ENCODE data around the gene SRM.

Gene SRM

GRCh38 chr1:11013160-11013531 is 46.7 kb downstream of the SRM start:
- peaks cover 21% of the 10 kb centered on the region for H3K36me3 ChIP-seq (ENCODE audit: low read length)
- TF ChIP-seq, protein P1, sequence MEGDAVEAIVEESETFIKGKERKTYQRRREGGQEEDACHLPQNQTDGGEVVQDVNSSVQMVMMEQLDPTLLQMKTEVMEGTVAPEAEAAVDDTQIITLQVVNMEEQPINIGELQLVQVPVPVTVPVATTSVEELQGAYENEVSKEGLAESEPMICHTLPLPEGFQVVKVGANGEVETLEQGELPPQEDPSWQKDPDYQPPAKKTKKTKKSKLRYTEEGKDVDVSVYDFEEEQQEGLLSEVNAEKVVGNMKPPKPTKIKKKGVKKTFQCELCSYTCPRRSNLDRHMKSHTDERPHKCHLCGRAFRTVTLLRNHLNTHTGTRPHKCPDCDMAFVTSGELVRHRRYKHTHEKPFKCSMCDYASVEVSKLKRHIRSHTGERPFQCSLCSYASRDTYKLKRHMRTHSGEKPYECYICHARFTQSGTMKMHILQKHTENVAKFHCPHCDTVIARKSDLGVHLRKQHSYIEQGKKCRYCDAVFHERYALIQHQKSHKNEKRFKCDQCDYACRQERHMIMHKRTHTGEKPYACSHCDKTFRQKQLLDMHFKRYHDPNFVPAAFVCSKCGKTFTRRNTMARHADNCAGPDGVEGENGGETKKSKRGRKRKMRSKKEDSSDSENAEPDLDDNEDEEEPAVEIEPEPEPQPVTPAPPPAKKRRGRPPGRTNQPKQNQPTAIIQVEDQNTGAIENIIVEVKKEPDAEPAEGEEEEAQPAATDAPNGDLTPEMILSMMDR (IDR thresholded peaks at IDR 0.05; ENCODE audit: insufficient read depth, low read length, poor library complexity, severe bottlenecking) = no peak
- no peak for TF ChIP-seq EZH2phosphoT487 (conservative IDR thresholded peaks at IDR 0.05; ENCODE audit: low read length)
- H3K9ac ChIP-seq (ENCODE audit: low read length) = peak overlapping the region; percentile 97
- peaks cover 15% of the 10 kb centered on the region for H4K20me1 ChIP-seq (ENCODE audit: low read depth, low read length)
- H3K4me3 ChIP-seq (ENCODE audit: insufficient read depth, low read length, poor library complexity, severe bottlenecking) = peak overlapping the region; percentile 98
- no peaks in the 10 kb centered on the region for H3F3A ChIP-seq (ENCODE audit: insufficient read depth)
- H3K9me3 ChIP-seq (ENCODE audit: insufficient read depth, low read length) = no peaks in the 10 kb centered on the region
- no peaks in the 10 kb centered on the region for H3K27me3 ChIP-seq (ENCODE audit: low read length)
- peak overlapping the region; percentile 73 for H3K4me2 ChIP-seq (ENCODE audit: low read depth, low read length, poor library complexity, severe bottlenecking)
- no peak overlapping the region for H3K27ac ChIP-seq (ENCODE audit: low read depth, low read length)
- peaks cover 38% of the 10 kb centered on the region for H3K79me2 ChIP-seq (ENCODE audit: insufficient read depth, low read length)
- H3K9me2 ChIP-seq (replicated peaks; ENCODE audit: insufficient read depth, low read length) = no peaks in the 10 kb centered on the region
- no peak overlapping the region for H2AFZ ChIP-seq (ENCODE audit: low read depth, low read length, severe bottlenecking)

DNA sequence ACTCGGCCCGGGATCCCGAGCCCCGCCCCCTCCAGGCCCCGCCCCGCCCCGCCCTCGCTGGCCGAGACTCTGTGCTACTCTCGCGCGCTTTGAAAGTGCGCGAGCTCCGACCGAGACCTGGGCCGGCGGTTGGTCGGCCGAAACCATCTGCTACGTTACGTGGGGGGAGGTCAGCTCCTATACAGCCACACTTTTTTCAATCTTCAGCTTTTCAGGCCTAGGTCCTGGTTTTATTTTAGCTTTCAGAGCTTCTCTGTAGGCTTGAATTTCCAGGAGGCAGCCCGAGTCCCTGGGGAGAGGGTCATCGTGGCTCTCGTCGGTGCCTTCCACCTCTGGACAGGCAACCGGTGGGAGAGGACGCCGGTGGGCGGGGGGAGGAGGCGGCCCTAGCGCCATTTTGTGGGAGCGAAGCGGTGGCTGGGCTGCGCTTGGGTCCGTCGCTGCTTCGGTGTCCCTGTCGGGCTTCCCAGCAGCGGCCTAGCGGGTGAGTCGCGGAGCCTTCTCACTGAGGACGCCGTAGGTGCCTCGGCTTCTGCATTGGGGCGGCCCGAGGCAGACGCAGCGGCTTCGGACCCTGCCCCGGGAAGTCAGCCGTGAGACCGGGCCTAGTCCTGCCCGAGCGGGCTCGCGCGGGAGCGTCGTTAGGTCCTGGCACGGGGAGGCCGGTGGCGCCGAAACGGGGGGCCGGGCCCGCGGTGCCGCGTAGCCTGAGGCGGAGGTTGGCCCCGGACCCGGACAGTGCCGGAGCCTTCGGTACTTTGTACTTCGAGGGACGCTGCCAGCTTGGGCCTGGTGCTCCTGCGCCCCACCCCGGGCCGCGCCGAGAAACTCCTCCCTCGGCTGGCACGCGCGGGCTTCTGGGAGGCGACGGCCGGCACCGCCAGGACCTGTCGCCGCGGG is 47.3 kb downstream of the SRM start, which contains the start of gene TARDBP:
Gene TARDBP, plus strand, starts transcription at position 395 of the 900 bp plus-strand sequence. CDS start 1,074 bp downstream, outside the sequence.
- H3K36me3 ChIP-seq (ENCODE audit: low read length) = peaks cover 21% of the 10 kb centered on the region
- peaks cover 38% of the 10 kb centered on the region for H3K79me2 ChIP-seq (ENCODE audit: insufficient read depth, low read length)
- peak within 1 kb of the TSS; percentile 87 for H2AFZ ChIP-seq (ENCODE audit: low read depth, low read length, severe bottlenecking)
- H3K4me3 ChIP-seq (ENCODE audit: insufficient read depth, low read length, poor library complexity, severe bottlenecking) = peak within 1 kb of the TSS; percentile 98
- H3K9me3 ChIP-seq (ENCODE audit: insufficient read depth, low read length) = no peaks in the 10 kb centered on the region
- peak within 1 kb of the TSS; percentile 97 for H3K9ac ChIP-seq (ENCODE audit: low read length)
- H3K27ac ChIP-seq (ENCODE audit: low read depth, low read length) = peak within 1 kb of the TSS; percentile 71
- H3K4me2 ChIP-seq (ENCODE audit: low read depth, low read length, poor library complexity, severe bottlenecking) = peak within 1 kb of the TSS; percentile 73
- H3K9me2 ChIP-seq (replicated peaks; ENCODE audit: insufficient read depth, low read length) = no peaks in the 10 kb centered on the region
- no peaks in the 10 kb centered on the region for H3K27me3 ChIP-seq (ENCODE audit: low read length)
- TF ChIP-seq, protein P1 (IDR thresholded peaks at IDR 0.05; ENCODE audit: insufficient read depth, low read length, poor library complexity, severe bottlenecking) = no peak
- no peak for TF ChIP-seq EZH2phosphoT487 (conservative IDR thresholded peaks at IDR 0.05; ENCODE audit: low read length)
- peaks cover 15% of the 10 kb centered on the region for H4K20me1 ChIP-seq (ENCODE audit: low read depth, low read length)
- H3F3A ChIP-seq (ENCODE audit: insufficient read depth) = no peaks in the 10 kb centered on the region
